ENCODE measurements around the gene ZNF580. TPM values are rescaled to one million over a fixed set of nuclear protein-coding genes. Genes with fewer than 3 reads are reported as not detected.

ZNF580 gene
- total RNA-seq, 1 experiment from 2014 or later: 15.2 TPM

- ChIA-PET POLR2A (ENCODE audit: unreplicated experiment) (no interaction called here), CTCF (no interaction called here)
- ATAC-seq (no peak), DNase-seq (no peak)
- H3K4me2 ChIP-seq (ENCODE audit: low read length): no peak overlapping the region
- no peaks in the 10 kb centered on the region for H3K27me3 ChIP-seq (ENCODE audit: low read length)
- H4K20me1 ChIP-seq (ENCODE audit: low read length): peaks cover 4% of the 10 kb centered on the region; the same call in 1 of the 2 replicates
- no peak overlapping the region for H3K9ac ChIP-seq (ENCODE audit: low read length)
- H3K36me3 ChIP-seq (ENCODE audit: low read depth, low read length): no peaks in the 10 kb centered on the region; the same call in 1 of the 2 replicates
- BruUV-seq (replicated peaks): no TSS peak
- H3K9me3 ChIP-seq (ENCODE audit: low read length): no peaks in the 10 kb centered on the region
- H3K9me2 ChIP-seq (replicated peaks; ENCODE audit: low read length): no peaks in the 10 kb centered on the region
- no peak overlapping the region for H3K27ac ChIP-seq (ENCODE audit: low read length)
- no peak overlapping the region for H3K4me3 ChIP-seq (ENCODE audit: low read length)
- intact Hi-C loops (cut with micrococcal nuclease): no loop called here
- H3F3A ChIP-seq (ENCODE audit: low read length, unreplicated experiment): no peaks in the 10 kb centered on the region
- H3K79me2 ChIP-seq (ENCODE audit: low read length): peaks cover 8% of the 10 kb centered on the region
- peaks cover 10% of the 10 kb centered on the region for H3K4me1 ChIP-seq (ENCODE audit: insufficient read depth, low read length)
- no peak for TF ChIP-seq EZH2 (IDR thresholded peaks at IDR 0.05; ENCODE audit: low read length, unreplicated experiment)
- no peak overlapping the region for H2AFZ ChIP-seq (ENCODE audit: low read length)
Observed at GRCh38 chr19:55621205-55621672, 19.6 kb upstream of the ZNF580 start.

- H3K9me2 ChIP-seq (replicated peaks; ENCODE audit: low read length): no peaks in the 10 kb centered on the region
- H3K9me3 ChIP-seq (ENCODE audit: low read length): no peaks in the 10 kb centered on the region
- H3K27me3 ChIP-seq (ENCODE audit: low read length): no peaks in the 10 kb centered on the region
- DNase-seq (no peak), ATAC-seq (no peak)
- peaks cover 4% of the 10 kb centered on the region; the same call in 1 of the 2 replicates for H4K20me1 ChIP-seq (ENCODE audit: low read length)
- no peaks in the 10 kb centered on the region for H3F3A ChIP-seq (ENCODE audit: low read length, unreplicated experiment)
- no peak overlapping the region for H2AFZ ChIP-seq (ENCODE audit: low read length)
- H3K4me3 ChIP-seq (ENCODE audit: low read length): no peak overlapping the region
- no peaks in the 10 kb centered on the region for H3K36me3 ChIP-seq (ENCODE audit: low read depth, low read length)
- ChIA-PET POLR2A (ENCODE audit: unreplicated experiment) (no interaction called here), CTCF (no interaction called here)
- H3K4me1 ChIP-seq (ENCODE audit: insufficient read depth, low read length): peaks cover 10% of the 10 kb centered on the region
- H3K27ac ChIP-seq (ENCODE audit: low read length): no peak overlapping the region
- BruUV-seq (replicated peaks): no TSS peak
- H3K4me2 ChIP-seq (ENCODE audit: low read length): no peak overlapping the region
- H3K79me2 ChIP-seq (ENCODE audit: low read length): peaks cover 8% of the 10 kb centered on the region
- intact Hi-C loops (cut with micrococcal nuclease): no loop called here
- H3K9ac ChIP-seq (ENCODE audit: low read length): no peak overlapping the region
- no peak for TF ChIP-seq EZH2 (IDR thresholded peaks at IDR 0.05; ENCODE audit: low read length, unreplicated experiment)
- no peak for TF ChIP-seq CTCF (conservative IDR thresholded peaks at IDR 0.05; ENCODE audit: low read depth, low read length)
- TF ChIP-seq EZH2phosphoT487 (IDR thresholded peaks at IDR 0.05; ENCODE audit: borderline replicate concordance, low read length): no peak
Observed at GRCh38 chr19:55621673-55622231, 19.1 kb upstream of the ZNF580 start.

DNA sequence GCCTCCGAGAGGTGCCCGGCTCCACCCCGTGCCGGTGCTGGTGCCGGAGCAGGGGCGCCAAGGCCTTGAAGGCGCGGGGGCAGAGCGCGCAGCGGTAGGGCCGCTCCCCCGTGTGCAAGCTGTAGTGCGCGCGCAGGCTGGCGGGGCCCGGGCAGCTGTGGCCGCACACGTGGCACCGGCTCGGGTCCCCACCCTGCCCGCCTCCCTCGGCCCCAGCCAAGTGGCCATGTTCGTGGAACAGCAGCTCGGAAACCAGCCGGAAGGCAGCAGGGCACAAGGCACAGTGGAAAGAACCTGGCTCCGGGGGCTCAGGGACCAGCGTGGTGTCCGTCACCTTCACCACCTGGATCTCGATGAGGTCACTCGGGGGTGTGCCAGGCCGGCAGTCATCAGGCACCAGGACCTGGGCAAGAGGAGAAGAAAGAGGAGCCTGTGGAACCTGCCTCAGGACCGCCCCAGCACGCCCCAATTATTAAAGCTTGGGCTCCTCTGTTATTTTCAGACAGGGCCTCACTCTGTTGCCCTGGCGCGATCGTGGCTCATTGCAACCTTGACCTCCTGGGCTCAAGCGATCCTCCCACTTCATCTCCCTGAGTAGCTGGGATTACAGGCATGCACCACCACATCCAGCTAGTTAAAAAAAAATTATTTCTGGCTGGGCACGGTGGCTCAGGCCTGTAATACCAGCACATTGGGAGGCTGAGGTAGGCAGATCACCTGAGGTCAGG, 18.4 kb upstream of the ZNF580 start:
- POLR2A ChIA-PET (ENCODE audit: unreplicated experiment): no interaction called here

More for the DNA sequence above, 18.4 kb upstream of the ZNF580 start:
- no peak overlapping the region for H3K4me2 ChIP-seq (ENCODE audit: low read length)
- ATAC-seq (no peak), DNase-seq (no peak)
- no peaks in the 10 kb centered on the region for H3F3A ChIP-seq (ENCODE audit: low read length, unreplicated experiment)
- peaks cover 10% of the 10 kb centered on the region for H3K4me1 ChIP-seq (ENCODE audit: insufficient read depth, low read length)
- intact Hi-C loops (cut with micrococcal nuclease): no loop called here
- peaks cover 4% of the 10 kb centered on the region; the same call in 1 of the 2 replicates for H4K20me1 ChIP-seq (ENCODE audit: low read length)
- H3K27ac ChIP-seq (ENCODE audit: low read length): no peak overlapping the region
- no peaks in the 10 kb centered on the region for H3K9me2 ChIP-seq (replicated peaks; ENCODE audit: low read length)
- peaks cover 8% of the 10 kb centered on the region for H3K79me2 ChIP-seq (ENCODE audit: low read length)
- no peak overlapping the region for H2AFZ ChIP-seq (ENCODE audit: low read length)
- no peak overlapping the region for H3K9ac ChIP-seq (ENCODE audit: low read length)
- H3K4me3 ChIP-seq (ENCODE audit: low read length): no peak overlapping the region
- H3K36me3 ChIP-seq (ENCODE audit: low read depth, low read length): no peaks in the 10 kb centered on the region
- no TSS peak for BruUV-seq (replicated peaks)
- TF ChIP-seq EZH2 (IDR thresholded peaks at IDR 0.05; ENCODE audit: low read length, unreplicated experiment) (no peak), CTCF (conservative IDR thresholded peaks at IDR 0.05; ENCODE audit: low read depth, low read length) (no peak), EZH2phosphoT487 (IDR thresholded peaks at IDR 0.05; ENCODE audit: borderline replicate concordance, low read length) (no peak)
- CTCF ChIA-PET: interaction anchor here (0.7 kb wide), 1 partner anchor 17 kb away, joined by 3 read pairs; the partner anchor contains the start of gene ZNF865
- no peaks in the 10 kb centered on the region for H3K9me3 ChIP-seq (ENCODE audit: low read length)
- H3K27me3 ChIP-seq (ENCODE audit: low read length): no peaks in the 10 kb centered on the region
